Stimulated activated CD4-positive, alpha-beta T cell treated with anti-CD3 and anti-CD28 coated beads, TNF-alpha, amount 100 ng/mL, for 24 hours (primary cell): ENCODE measurements around the gene FBXL3.
"Not testable (repeated sequence)": the region's sequence is repeated elsewhere in the genome, so short reads cannot be mapped to it uniquely, and the experiment has no call there.

ENCODE experiments used
- DNase-seq, 3 experiments: peaks; one replicate each; pipeline ENCODE4 v3.0.0-alpha.2; 2020; ENCODE audit warnings: low read depth in 3 of 3

FBXL3 gene

DNA sequence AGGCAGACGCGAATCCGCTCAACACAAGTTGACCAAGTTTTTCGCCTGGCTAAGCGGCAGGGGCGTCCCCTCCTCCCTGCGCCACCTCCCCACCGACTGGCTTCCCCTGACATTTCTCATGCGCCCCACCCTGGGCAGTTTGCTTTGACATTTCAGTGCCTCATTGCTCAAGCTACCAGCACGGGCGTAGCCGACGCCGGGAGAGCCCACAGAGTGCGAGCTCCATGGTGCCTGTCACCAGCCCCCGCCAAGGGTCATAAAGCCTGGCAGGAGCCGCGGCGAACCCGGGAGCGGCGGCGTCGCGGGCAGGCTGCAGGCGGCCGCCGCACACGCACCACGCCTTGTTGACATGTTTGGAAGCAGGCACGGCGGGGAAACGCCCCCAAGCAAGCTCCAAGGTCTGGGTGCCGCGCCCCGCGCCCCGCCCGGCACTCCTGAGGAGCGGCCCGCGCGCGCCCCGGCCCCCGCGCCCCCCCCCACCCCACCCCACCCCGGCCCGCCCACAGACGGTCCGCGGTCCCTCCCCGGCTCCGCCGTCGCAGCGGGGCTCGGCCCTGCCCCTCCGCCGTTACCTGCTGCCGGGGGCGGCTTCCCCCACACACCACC, 601 bp downstream of the FBXL3 start:
- peak; percentile 43 to 73 (median 52) for DNase-seq

DNA sequence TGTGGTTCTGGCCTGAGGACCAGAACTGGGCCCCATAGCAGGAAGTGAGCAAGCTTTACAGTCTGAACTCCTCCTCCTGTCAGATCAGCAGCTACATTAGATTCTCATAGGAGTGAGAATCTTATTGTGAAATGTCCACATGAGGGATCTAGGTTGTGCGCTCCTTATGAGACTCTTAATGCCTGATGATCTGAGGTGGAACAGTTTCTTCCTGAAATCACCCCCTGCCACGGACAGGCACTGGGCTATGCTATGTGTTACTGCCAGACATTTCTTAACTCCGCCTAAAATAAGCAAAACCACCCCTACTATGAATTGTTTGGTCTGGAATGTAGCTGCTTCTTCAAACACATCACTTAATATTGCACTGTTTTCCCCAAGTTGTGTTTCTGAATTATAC, 4.6 kb downstream of the FBXL3 start:
- DNase-seq: no peak

DNA sequence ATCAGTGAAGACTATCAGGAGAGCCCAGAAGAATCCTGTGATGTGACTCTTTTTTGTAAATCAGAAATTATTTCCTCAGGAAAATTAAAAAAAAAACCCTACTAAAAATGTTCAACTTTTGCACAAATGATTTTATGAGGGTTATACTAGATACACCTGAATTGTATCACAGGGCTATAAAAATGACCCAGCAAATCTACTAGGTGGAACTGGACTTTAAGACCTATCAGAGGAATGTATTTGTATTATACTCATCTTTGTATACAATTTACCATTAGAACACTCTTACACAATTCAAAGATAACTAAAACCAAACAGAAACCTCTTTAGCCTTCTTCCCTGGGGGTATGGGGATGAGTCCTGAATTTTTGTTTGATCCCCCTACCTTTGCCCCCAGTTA, 7.2 kb downstream of the FBXL3 start:
- DNase-seq: no peak

DNA sequence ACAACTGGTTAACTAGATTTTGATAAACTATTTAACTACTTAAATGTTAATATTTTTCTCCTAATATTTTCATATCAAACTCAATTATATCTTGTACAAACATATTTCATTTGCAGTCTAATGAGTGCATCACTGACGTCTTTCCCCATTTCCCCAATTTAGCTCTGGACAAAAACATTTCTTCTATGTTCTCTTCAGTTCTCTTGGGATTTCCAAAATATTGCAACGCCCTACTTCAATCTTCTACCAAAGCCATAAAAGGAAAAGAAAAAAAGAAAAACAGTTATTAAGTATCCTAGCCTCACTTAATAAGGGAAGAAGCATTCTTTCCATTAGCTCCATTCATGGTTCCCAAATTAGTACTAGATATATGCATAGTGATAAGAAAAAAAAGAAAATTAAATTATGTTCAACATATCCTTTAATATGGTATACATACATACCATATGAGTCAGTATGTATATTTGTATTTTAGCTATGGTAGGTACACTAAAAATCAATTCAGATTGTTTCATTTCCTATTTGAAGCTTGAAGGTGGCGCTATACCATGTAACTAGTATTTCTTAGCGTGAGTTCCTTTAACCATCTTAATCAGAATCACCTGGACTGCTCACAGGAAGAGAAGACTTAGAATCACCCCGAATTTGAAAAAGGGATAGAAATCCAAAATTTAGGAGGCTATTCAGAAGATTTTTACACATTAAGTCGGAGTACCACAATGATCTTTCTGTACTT, 9.9 kb downstream of the FBXL3 start:
- no peak for DNase-seq

DNA sequence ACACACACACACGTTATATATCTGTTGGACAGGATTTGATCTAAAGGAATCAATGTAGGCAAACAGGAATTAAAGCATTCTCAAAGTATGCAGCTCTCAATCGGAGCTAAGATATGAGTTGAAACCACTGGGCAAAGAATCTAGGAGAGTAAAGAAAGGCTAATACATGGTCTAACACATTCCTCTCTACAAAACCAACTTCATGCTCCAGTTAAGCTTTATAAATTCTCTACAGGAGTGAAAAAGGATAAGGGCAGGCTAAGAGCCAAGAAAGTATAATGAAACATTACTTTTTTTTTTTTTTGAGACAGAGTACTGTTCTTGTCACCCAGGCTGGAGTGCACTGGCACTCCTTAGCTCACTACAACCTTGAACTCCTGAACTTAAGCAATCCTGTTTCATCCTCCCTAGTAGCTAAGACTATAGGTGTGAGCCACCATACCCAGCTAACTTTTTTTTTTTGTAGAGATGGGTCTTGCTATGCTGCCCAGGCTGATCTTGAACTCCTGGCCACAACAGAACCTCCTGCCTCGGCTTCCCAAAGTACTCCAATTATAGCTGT, 10.6 kb downstream of the FBXL3 start:
- DNase-seq: no peak

DNA sequence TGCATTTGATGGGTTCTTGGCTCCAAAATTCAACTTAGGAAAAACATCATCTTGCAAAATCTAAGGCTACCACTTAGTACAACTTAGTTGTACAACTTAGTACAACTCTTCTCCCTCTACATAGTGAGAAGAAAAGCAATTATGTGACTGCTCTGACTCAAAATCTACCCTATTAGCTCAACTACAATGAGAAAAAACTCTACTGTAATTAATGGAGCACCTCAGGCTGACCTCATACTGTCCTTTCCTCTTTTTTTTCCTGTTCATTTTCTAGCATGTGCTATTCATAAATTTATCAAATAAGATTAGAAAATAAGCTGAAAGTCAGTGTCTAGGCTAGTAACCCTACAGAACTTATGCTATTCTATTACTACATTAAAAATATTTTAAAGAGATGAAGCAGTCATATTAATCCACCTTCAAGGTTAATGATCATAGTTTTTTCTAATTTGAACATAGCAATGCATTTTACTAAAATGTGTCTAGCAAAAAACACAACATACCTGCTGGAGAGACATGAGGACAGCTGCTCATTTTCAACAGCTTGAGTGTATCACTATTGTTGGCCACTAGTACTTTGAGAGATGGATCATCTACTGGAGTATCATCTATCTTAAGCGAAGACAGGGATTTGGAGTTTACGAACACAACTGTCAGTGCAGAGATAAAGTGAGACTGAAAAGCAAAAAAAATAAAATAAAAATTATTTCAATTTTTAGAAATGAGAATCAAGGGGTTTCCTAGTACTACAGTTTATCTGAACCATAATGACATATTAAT, 11.9 kb downstream of the FBXL3 start:
- DNase-seq: no peak

DNA sequence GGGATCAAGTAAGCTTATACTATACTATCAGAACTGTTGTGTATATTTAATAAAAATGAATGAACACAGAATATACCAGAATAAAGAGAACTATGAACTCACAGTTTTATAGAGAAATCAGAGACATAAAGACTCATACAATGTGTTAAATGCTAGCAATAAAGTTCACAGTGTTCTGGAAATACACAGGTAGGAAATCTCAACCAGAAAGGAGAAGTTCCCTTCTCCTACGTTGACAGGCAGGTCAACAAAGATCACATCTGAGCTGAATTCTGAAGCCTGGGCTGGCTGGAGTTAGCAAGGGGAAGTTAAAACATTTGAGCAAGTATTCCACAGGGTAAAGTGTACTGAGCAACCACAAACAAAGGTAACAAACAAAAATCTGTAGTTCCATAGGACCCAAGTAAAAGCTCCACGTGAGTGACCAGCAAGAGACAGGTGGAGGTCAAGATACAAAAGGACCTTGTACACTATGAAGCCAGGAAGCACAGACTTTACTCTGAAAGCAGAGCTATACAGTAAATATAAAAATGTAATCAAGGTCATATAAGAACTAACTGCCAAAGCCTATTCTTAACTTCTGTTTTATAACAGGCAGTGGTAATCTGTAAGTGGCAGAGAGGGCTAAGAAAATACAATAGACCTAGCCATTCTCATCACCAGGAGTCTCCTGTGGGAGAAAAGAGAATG, 13.0 kb downstream of the FBXL3 start:
- DNase-seq: no peak

DNA sequence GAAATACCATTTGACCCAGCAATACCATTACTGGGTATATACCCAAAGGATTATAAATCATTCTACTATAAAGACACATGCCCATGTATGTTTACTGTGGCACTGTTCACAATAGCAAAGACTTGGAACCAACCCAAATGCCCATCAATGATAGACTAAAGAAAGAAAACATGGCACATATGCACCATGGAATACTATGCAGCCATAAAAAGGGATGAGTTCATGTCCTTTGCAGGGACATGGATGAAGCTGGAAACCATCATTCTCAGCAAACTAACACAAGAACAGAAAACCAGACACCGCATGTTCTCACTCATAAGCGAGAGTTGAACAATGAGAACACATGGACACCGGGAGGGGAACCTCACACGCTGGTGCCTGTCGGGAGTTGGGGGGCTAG, 17.2 kb downstream of the FBXL3 start:
- DNase-seq: not testable (repeated sequence)

DNA sequence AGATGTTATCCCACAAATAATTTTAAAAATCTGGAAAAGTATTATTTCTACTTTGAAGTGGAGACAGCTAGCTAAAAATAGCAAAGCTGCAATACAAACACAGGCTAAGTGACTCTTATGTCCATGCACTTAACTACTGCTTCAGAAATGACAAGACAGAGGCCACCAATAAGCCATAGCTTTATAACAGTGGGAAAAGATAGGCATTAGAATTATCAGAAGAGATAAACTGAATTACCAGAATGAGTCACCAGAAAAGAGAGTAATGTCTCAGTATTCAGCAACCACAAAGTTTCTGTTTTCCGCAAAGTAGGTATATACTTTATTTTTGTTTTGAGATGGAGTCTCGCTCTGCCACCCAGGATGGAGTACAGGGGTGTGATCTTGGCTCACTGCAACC, 17.9 kb downstream of the FBXL3 start:
- no peak for DNase-seq

DNA sequence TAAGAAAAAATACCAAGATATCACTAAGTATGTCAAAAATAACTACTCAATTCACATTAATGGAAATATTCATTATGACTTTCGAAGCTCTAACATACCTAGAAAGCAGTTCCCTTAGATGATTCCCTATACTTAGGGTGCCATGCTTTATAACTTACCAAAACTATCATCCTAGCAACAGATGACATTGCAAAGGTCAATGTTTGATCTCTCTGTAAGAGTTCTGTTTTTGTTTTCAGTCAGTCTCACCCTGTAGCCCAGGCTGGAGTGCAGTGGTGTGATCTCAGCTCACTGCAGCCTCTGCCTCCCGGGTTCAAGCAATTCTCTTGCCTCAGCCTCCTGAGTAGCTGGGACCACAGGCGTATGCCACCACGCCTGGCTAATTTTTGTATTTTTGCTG, 18.6 kb downstream of the FBXL3 start:
- not testable (repeated sequence) for DNase-seq

DNA sequence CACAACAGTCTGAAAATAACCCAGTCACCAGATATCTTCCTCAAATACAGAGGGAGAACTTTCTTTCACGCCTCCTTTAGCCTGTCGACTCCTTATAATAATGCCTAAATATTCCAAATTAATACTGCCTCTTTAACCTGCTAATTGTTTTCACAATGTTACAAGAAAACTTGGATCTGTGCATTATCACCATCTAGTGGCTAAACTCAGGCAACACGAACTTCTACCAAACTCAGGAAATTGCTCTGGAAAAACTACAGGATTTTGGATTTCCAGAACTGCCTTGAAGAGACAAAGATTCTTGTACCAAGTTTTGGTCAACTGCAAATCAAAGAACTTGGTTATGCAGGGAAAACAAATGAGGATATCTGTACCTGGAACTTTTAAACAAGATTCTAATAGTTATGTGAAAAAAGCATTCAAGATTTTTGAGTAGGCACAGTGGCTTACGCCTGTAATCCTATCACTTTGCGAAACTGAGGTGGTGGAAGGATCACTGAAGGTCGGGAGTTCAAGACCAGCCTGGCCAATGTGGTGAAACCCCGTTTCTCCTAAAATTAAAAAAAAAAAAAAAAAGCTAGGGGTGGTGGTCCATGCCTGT, 24.3 kb downstream of the FBXL3 start:
- no peak for DNase-seq

DNA sequence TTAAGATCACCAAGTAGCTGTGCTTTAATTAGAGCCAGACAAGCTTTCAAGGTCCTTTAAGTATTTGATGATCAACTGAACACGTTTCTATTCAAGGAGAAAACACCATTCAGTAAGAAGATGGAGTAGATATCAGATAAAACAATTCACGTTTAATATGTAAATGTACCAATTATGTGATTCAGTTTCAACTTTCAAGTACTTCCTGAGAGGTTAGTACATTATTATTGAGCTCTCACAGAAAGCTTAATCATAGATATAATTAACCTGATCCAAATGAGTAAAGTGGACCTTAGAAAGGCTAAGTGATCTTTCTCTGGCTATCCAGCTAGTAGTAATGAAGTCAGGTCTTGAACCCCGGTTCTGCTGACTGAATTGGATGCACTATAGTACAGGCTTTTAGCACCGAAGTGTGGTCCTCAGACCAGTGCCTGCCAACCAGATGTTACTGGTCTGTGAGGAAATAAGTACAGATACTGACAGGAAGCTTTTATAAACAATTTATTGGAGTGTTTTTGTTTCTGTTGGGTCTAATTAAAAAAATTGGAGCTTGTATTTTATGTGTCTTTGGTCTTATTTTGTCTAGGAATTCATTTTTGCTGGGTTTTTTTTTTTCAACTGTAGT, 24.9 kb downstream of the FBXL3 start:
- DNase-seq: no peak

DNA sequence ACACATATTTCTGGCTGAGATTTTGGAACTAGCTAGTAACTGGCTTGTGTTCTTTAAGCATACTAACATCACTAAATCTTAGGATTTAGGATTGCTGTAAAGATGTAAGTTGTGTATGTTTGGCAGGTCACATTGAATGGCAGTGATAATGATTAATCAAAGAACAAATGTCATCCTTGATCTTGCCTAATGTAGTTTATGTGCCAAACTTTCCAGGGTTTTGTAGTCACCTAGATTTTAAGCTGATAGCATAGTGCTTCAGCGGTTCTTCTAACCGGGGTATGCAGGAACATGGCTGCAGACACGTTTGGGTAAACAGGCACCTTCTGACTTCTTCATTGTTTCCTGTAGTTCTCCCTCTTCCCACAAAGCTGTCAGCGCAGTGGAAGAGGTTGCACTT, 25.4 kb downstream of the FBXL3 start:
- no peak for DNase-seq

DNA sequence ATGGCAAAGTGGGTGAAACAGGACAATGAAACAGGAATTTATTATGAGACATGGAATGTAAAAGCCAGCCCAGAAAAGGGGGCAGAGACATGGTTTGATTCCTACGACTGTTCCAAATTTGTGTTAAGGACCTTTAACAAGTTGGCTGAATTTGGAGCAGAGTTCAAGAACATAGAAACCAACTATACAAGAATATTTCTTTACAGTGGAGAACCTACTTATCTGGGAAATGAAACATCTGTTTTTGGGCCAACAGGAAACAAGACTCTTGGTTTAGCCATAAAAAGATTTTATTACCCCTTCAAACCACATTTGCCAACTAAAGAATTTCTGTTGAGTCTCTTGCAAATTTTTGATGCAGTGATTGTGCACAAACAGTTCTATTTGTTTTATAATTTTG, 26.5 kb downstream of the FBXL3 start:
- no peak for DNase-seq

DNA sequence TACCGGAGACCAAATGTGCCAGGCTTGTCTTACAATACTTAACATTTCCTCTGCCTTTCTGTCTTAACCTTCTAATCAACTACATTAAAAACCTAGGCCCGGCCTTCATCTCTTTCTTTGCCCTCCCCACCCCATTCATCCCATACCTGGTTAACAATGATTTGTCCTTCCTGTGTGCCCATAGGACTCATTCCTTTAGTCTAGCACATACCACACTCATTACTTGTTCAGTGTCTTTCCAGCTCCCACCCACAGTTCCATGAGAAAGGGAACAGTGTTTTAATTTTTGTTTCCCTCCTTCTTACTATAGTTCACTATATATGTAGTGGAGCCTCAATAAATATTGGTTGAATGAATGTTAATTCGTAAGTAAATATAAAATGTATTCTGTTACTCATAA, 32.7 kb downstream of the FBXL3 start:
- DNase-seq: no peak

DNA sequence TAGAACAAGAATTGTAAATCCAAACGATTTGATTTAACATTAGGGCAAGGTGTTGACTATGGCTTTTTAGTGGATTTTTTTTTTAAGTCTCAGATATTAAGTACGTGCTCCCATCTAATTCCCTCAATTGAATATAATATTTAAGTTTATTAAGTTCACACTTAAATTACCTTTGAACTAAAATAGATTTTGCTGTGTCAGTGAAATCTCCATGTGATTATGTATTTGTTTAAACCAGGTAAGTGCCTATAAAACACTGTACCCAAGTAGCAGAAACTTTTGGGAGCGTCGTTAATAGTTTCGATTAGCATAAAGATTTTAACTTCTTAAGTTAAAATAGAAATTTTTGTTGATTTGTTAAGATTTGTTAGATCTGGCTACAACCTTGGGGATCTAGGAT, 33.5 kb downstream of the FBXL3 start:
- no peak for DNase-seq

DNA sequence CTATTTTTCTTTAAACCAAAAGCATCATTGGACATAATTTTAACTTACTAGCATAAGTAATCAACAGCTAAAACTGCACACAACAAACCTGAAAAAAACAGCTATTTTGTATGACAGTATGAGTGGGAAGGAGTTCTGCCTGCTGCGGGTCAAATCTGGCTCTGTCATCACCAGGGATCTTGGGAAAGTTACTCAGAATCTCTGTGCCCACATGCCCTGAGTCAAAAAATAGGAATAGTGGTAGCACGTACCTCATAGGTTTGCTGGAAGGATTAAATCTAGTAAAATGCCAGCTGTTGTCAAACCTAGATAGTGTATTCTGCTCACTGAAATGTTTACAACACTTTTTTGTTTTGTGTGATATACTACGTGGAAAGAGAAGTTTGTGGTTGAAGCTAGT, 33.9 kb downstream of the FBXL3 start:
- DNase-seq: no peak

DNA sequence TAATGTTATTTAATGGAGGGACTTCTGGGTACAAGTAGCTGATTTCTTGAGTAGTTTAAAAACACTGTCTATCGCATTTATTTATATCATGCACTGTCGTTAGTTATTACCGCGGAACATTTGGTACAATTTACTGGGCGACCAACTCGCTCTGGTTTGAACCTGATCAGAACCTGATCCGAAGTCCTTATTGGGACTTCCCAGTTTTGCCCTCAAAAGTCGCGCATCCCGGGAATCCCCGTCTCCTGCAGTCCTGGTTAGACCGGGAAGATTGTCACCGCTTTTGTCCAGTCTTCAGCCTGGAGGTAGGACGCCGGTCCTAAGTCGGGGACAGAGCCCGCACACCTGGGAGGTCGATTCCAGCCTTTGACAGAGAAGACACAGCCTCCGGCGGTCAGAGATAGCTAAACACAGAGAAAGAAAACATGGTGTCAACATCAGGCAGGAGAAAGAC, 34.4 kb downstream of the FBXL3 start:
- peak in 1 of 3 experiments; percentile 6 for DNase-seq

DNA sequence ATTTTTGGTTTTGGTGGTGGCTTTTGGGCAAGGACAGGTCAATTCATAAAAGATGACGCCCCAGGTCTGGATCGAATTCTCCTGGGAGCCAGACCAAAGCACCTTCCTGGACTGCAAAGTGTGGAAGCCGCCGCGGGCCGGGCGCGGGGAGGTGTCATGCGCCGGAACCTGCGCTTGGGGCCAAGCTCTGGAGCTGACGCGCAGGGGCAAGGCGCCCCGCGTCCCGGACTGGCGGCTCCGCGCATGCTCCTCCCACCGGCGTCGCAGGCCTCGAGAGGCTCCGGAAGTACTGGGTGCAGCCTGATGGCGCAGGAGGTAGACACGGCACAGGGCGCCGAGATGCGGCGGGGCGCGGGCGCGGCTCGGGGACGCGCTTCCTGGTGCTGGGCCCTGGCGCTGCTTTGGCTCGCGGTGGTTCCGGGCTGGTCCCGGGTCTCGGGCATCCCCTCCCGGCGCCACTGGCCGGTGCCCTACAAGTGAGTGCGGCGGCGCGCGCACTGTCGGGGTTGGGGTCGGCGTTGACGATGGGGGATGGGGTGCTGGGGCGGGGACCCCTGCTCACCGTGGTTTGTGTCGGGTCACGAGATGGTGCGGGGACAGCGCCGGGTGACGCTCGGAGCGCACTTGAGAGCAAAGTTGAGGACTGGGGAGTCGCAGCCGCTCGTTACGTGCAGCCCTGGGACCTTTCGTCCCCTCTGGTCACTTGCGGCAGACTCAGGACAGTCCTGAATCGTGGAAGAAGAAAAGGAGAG, 35.0 kb downstream of the FBXL3 start, which contains the start of gene CLN5:
TSS of gene CLN5 (plus strand) at position 286 of the 752 bp plus-strand sequence. CDS start at position 304, 18 bp downstream.
- peak; percentile 87 to 94 (median 87) for DNase-seq

DNA sequence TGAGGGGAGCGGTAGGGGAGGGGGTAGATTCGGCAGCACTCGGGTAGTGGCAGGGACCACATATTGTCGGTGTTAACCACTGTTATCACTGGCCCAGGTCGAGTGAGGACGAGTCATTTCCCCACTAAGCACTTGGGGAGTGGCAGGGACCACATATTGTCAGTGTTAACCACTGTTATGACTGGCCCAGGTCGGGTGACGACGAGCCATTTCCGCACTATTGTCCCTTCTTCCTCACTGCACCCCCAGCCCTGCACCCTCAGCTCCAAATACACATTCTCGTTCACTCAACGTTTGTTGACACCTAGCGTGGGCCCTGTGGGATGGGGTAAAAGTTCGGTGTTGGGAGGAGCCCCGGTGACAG, 35.5 kb downstream of the FBXL3 start:
- DNase-seq: peak; percentile 28 to 67 (median 52)
